ENCODE results near the gene PDCL3. TPM values are rescaled to one million over a fixed set of nuclear protein-coding genes. Genes with fewer than 3 reads are reported as not detected.
A peak's percentile ranks its signal among the peaks of the same experiment; 100 is the strongest.

PDCL3 gene
- total RNA-seq, 1 donor from 2014 or later = 24.9 TPM

DNA sequence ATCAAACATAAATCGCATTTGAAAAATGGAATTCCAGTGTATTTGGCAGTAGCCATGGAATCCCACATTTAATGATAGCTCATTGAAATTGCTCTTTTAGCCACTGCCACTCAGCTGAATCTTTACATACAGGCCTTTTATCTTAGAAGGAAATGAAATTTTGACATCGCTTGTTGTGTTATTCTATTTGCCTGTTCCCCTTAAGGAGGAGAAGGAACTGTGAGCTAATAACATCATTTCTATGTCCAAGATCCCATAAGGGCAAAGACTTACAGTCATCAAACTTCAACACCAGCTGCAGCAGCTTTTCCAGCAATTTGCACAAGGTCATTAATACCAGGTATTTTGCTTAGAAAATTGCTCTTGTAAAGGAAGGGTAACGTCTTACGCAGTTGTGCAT is 6.0 kb upstream of the PDCL3 start:
- Histone ChIP-seq H3F3A (ENCODE audit: low read depth) (peaks cover under 1% of the 10 kb centered on the region), H3K4me2 (no peak overlapping the region), H4K20me1 (ENCODE audit: low read depth) (no peaks in the 10 kb centered on the region), H3K27ac (no peak overlapping the region), H2AFZ (replicated peaks) (no peak overlapping the region), H3K27me3 (no peaks in the 10 kb centered on the region), H3K36me3 (no peaks in the 10 kb centered on the region), H3K9me3 (ENCODE audit: low read depth) (no peaks in the 10 kb centered on the region), H3K9ac (no peak overlapping the region), H3K79me2 (ENCODE audit: low read depth) (no peaks in the 10 kb centered on the region), H3K4me3 (no peak overlapping the region), H3K4me1 (no peaks in the 10 kb centered on the region)
- Mint-ChIP-seq H3K9me3 (no peaks in the 10 kb centered on the region), H3K4me3 (no peak overlapping the region), H3K27ac (no peak overlapping the region), H3K27me3 (ENCODE audit: insufficient read depth, low read depth) (peaks cover 2% of the 10 kb centered on the region), H3K36me3 (no peaks in the 10 kb centered on the region), H3K4me1 (no peaks in the 10 kb centered on the region)
- TF ChIP-seq CTCF (IDR thresholded peaks at IDR 0.05) (no peak), EZH2phosphoT487 (IDR thresholded peaks at IDR 0.05) (no peak), EZH2 (IDR thresholded peaks at IDR 0.05) (no peak)
- no peak for DNase-seq (ENCODE audit: low spot score)

DNA sequence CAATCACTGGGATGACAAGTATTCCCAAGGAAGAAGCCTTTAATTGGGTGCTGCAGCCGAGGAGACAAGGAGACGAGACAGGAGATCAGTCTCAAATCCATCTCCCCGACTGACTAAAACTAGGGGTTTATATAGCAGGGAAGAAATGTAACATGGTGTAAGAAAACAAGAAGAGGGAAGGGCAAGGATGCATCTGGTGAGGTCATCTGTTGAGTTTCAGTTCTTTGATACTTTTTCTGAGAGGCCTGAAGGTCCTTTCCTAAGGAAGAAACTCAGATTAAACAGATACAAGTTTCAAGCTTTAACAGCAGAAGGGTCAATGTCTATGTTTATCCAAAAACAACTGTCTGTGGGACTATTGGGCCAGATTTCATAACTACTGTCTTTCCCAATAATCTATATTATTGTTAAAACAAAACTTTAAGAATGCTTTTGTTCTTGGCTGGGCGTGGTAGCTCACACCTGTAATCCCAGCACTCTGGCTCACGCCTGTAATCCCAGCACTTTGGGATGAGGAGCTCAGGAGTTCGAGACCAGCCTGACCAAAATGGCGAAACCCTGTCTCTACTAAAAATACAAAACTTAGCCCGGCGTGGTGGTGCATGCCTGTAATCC is 2.5 kb upstream of the PDCL3 start:
- TF ChIP-seq EZH2 (IDR thresholded peaks at IDR 0.05) = no peak
- no peak for TF ChIP-seq EZH2phosphoT487 (IDR thresholded peaks at IDR 0.05)
- TF ChIP-seq CTCF (IDR thresholded peaks at IDR 0.05) = no peak
- peaks cover 8% of the 10 kb centered on the region for H3K79me2 ChIP-seq (ENCODE audit: low read depth)
- H3K4me2 ChIP-seq = no peak overlapping the region
- Mint-ChIP-seq H3K9me3 (no peaks in the 10 kb centered on the region), H3K36me3 (no peaks in the 10 kb centered on the region), H3K4me1 (peaks cover 3% of the 10 kb centered on the region), H3K27me3 (ENCODE audit: insufficient read depth, low read depth) (peaks cover 3% of the 10 kb centered on the region), H3K27ac (no peak overlapping the region), H3K4me3 (peak overlapping the region; percentile 41)
- peaks cover 16% of the 10 kb centered on the region for H3F3A ChIP-seq (ENCODE audit: low read depth)
- no peaks in the 10 kb centered on the region for H4K20me1 ChIP-seq (ENCODE audit: low read depth)
- H3K9ac ChIP-seq = no peak overlapping the region
- H3K9me3 ChIP-seq (ENCODE audit: low read depth) = no peaks in the 10 kb centered on the region
- no peaks in the 10 kb centered on the region for H3K4me1 ChIP-seq
- H3K27ac ChIP-seq = no peak overlapping the region
- H3K36me3 ChIP-seq = no peaks in the 10 kb centered on the region
- H2AFZ ChIP-seq (replicated peaks) = no peak overlapping the region
- no peak overlapping the region for H3K4me3 ChIP-seq
- no peak for DNase-seq (ENCODE audit: low spot score)
- no peaks in the 10 kb centered on the region for H3K27me3 ChIP-seq

- H2AFZ ChIP-seq (replicated peaks) = no peak overlapping the region
- H3K27ac ChIP-seq = no peak overlapping the region
- H3K27ac Mint-ChIP-seq = peak overlapping the region; percentile 13
- H3K9me3 ChIP-seq (ENCODE audit: low read depth) = no peaks in the 10 kb centered on the region
- no peaks in the 10 kb centered on the region for H3K36me3 ChIP-seq
- TF ChIP-seq EZH2phosphoT487 (IDR thresholded peaks at IDR 0.05) (no peak), CTCF (IDR thresholded peaks at IDR 0.05) (no peak), EZH2 (IDR thresholded peaks at IDR 0.05) (no peak)
- peak overlapping the region; percentile 66 for H3K4me3 Mint-ChIP-seq
- H3K4me2 ChIP-seq = no peak overlapping the region
- H3K9ac ChIP-seq = no peak overlapping the region
- H3K9me3 Mint-ChIP-seq = no peaks in the 10 kb centered on the region
- peaks cover 8% of the 10 kb centered on the region for H3K79me2 ChIP-seq (ENCODE audit: low read depth)
- H3K4me1 Mint-ChIP-seq = peaks cover 3% of the 10 kb centered on the region
- peaks cover 16% of the 10 kb centered on the region for H3F3A ChIP-seq (ENCODE audit: low read depth)
- no peak overlapping the region for H3K4me3 ChIP-seq
- H3K36me3 Mint-ChIP-seq = peaks cover under 1% of the 10 kb centered on the region
- no peak for DNase-seq (ENCODE audit: low spot score)
- H4K20me1 ChIP-seq (ENCODE audit: low read depth) = no peaks in the 10 kb centered on the region
- H3K27me3 ChIP-seq = no peaks in the 10 kb centered on the region
- H3K4me1 ChIP-seq = no peaks in the 10 kb centered on the region
- H3K27me3 Mint-ChIP-seq (ENCODE audit: insufficient read depth, low read depth) = peaks cover 3% of the 10 kb centered on the region
Observed at GRCh38 chr2:100561191-100561590, 1.6 kb upstream of the PDCL3 start.
